ENCODE results near the gene SKAP1.
A peak's percentile ranks its signal among the peaks of the same experiment; 100 is the strongest.

The SKAP1 gene

GRCh38 chr17:48261297-48261880 lies 168.6 kb downstream of the SKAP1 start:
- Histone ChIP-seq H3K4me2 (ENCODE audit: low read depth, low read length, poor library complexity, severe bottlenecking) (no peak overlapping the region), H3K9ac (ENCODE audit: low read length) (no peak overlapping the region), H3F3A (ENCODE audit: insufficient read depth) (no peaks in the 10 kb centered on the region), H4K20me1 (ENCODE audit: low read depth, low read length) (no peaks in the 10 kb centered on the region), H3K9me3 (ENCODE audit: insufficient read depth, low read length) (no peaks in the 10 kb centered on the region), H3K79me2 (ENCODE audit: insufficient read depth, low read length) (no peaks in the 10 kb centered on the region), H3K36me3 (ENCODE audit: low read length) (no peaks in the 10 kb centered on the region), H3K27me3 (ENCODE audit: low read length) (no peaks in the 10 kb centered on the region), H2AFZ (ENCODE audit: low read depth, low read length, severe bottlenecking) (no peak overlapping the region), H3K4me3 (ENCODE audit: insufficient read depth, low read length, poor library complexity, severe bottlenecking) (no peak overlapping the region), H3K9me2 (replicated peaks; ENCODE audit: insufficient read depth, low read length) (no peaks in the 10 kb centered on the region), H3K27ac (ENCODE audit: low read depth, low read length) (no peak overlapping the region)
- TF ChIP-seq EZH2phosphoT487 (conservative IDR thresholded peaks at IDR 0.05; ENCODE audit: low read length): no peak
- TF ChIP-seq, protein P1, sequence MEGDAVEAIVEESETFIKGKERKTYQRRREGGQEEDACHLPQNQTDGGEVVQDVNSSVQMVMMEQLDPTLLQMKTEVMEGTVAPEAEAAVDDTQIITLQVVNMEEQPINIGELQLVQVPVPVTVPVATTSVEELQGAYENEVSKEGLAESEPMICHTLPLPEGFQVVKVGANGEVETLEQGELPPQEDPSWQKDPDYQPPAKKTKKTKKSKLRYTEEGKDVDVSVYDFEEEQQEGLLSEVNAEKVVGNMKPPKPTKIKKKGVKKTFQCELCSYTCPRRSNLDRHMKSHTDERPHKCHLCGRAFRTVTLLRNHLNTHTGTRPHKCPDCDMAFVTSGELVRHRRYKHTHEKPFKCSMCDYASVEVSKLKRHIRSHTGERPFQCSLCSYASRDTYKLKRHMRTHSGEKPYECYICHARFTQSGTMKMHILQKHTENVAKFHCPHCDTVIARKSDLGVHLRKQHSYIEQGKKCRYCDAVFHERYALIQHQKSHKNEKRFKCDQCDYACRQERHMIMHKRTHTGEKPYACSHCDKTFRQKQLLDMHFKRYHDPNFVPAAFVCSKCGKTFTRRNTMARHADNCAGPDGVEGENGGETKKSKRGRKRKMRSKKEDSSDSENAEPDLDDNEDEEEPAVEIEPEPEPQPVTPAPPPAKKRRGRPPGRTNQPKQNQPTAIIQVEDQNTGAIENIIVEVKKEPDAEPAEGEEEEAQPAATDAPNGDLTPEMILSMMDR (IDR thresholded peaks at IDR 0.05; ENCODE audit: insufficient read depth, low read length, poor library complexity, severe bottlenecking): peak; percentile 50

- Histone ChIP-seq H2AFZ (ENCODE audit: low read depth, low read length, severe bottlenecking) (no peak overlapping the region), H3F3A (ENCODE audit: insufficient read depth) (no peaks in the 10 kb centered on the region), H3K9me2 (replicated peaks; ENCODE audit: insufficient read depth, low read length) (no peaks in the 10 kb centered on the region), H3K9me3 (ENCODE audit: insufficient read depth, low read length) (no peaks in the 10 kb centered on the region), H4K20me1 (ENCODE audit: low read depth, low read length) (no peaks in the 10 kb centered on the region), H3K36me3 (ENCODE audit: low read length) (no peaks in the 10 kb centered on the region), H3K27me3 (ENCODE audit: low read length) (no peaks in the 10 kb centered on the region; the same call in 1 of the 2 replicates), H3K4me3 (ENCODE audit: insufficient read depth, low read length, poor library complexity, severe bottlenecking) (no peak overlapping the region), H3K9ac (ENCODE audit: low read length) (no peak overlapping the region), H3K4me2 (ENCODE audit: low read depth, low read length, poor library complexity, severe bottlenecking) (no peak overlapping the region), H3K79me2 (ENCODE audit: insufficient read depth, low read length) (no peaks in the 10 kb centered on the region), H3K27ac (ENCODE audit: low read depth, low read length) (no peak overlapping the region)
- no peak for TF ChIP-seq EZH2phosphoT487 (conservative IDR thresholded peaks at IDR 0.05; ENCODE audit: low read length)
- TF ChIP-seq, protein P1 (IDR thresholded peaks at IDR 0.05; ENCODE audit: insufficient read depth, low read length, poor library complexity, severe bottlenecking): peak; percentile 51
Measured at GRCh38 chr17:48259694-48260291, 170.2 kb downstream of the SKAP1 start.

GRCh38 chr17:48258331-48258730 lies 171.7 kb downstream of the SKAP1 start:
- no peaks in the 10 kb centered on the region for H3K79me2 ChIP-seq (ENCODE audit: insufficient read depth, low read length)
- no peaks in the 10 kb centered on the region for H3K9me2 ChIP-seq (replicated peaks; ENCODE audit: insufficient read depth, low read length)
- no peak overlapping the region for H3K4me2 ChIP-seq (ENCODE audit: low read depth, low read length, poor library complexity, severe bottlenecking)
- H3K4me3 ChIP-seq (ENCODE audit: insufficient read depth, low read length, poor library complexity, severe bottlenecking): no peak overlapping the region
- no peaks in the 10 kb centered on the region for H3K9me3 ChIP-seq (ENCODE audit: insufficient read depth, low read length)
- TF ChIP-seq, protein P1 (IDR thresholded peaks at IDR 0.05; ENCODE audit: insufficient read depth, low read length, poor library complexity, severe bottlenecking): no peak
- TF ChIP-seq EZH2phosphoT487 (conservative IDR thresholded peaks at IDR 0.05; ENCODE audit: low read length): no peak
- no peak overlapping the region for H3K27ac ChIP-seq (ENCODE audit: low read depth, low read length)
- no peak overlapping the region for H3K9ac ChIP-seq (ENCODE audit: low read length)
- H3K36me3 ChIP-seq (ENCODE audit: low read length): no peaks in the 10 kb centered on the region
- no peak overlapping the region for H2AFZ ChIP-seq (ENCODE audit: low read depth, low read length, severe bottlenecking)
- H3K27me3 ChIP-seq (ENCODE audit: low read length): no peaks in the 10 kb centered on the region; the same call in 1 of the 2 replicates
- H3F3A ChIP-seq (ENCODE audit: insufficient read depth): no peaks in the 10 kb centered on the region
- no peaks in the 10 kb centered on the region; the same call in 1 of the 2 replicates for H4K20me1 ChIP-seq (ENCODE audit: low read depth, low read length)

Data from SU-DHL-6 (cell line).